ENCODE measurements around the gene TIMP2.
"Not testable (repeated sequence)": the region's sequence is repeated elsewhere in the genome, so short reads cannot be mapped to it uniquely, and the experiment has no call there.

Gene TIMP2

DNA sequence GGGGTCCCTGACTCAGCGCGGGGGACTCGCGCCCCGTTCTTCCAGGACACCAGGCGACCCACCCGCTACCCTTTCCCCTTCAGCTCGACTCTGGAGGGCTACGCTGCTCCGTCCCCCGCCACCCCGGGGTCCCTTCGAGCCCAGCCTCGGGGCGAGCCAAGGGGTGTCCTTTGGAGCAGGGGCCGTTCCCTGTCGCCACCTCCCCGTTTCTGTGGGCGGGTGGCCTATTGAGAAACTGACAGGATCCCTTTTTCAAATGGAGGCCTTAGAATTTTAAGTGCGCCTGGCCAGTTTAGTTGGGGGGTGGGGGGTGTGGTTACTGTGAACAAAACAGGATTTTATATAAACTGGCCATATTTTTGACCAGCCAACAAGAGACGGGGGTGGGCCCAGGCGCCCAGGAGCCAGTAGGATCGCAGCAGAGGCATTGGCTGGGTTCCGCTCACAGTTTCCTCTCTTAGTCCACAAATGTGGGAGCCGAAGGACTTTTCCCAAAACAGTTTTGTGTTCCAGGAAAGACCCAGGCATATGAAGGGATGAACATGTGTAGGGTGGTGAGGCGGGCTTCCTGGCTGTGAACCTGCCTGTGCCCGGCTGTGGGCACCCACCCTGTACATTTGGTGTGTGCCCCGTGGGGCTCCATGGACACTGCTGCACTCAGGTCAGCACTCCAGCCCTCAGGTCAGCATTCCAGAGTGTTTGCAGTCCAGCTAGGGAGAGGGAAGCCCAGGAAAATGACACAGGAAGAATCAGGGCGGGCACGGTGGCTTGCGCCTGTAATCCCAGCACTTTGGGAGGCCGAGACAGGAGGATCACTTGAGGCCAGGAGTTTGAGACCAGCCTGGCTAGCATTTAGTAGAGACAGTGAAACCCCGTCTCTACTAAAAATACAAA lies 722 bp upstream of the TIMP2 start:
- peak; percentile 73 for DNase-seq

DNA sequence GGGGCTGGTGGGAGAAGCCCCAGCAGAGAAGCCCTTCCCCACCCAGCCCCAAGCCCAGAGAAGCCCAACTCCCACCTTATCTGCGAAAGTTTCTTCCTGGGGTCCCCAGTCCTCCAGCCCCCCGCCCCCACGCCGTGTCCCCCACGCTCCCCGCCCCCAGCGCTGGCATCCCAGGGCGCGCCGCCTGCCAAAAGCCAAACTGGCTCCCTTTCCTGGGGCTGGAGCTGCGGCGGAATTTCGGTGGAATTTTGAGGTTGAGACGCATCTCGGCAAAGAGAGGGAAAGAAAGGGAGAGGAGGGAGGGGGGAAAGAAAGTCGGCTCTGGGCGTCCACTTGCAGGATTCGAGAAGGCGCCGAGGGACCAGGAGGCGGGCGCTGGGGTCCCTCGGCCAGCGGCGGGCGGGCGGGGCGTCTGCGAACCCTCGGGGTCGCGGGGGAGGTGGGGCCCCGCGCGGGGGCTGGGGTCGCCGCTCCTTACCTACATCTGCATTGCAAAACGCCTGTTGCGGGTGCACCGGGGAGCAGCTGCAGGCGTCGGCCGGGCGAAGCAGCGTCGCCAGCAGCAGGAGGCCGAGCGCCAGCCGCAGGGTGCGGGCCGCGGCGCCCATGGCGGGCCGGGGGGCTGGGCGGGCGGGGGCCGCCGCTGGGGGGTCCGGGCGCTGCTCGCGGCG lies 571 bp downstream of the TIMP2 start:
- DNase-seq, result peak; percentile 41

GRCh38 chr17:78923660-78924453 lies 1.3 kb downstream of the TIMP2 start:
- no peak for DNase-seq

- no peak for DNase-seq
These were observed 2.2 kb downstream of the TIMP2 start for GRCh38 chr17:78922816-78923498.

DNA sequence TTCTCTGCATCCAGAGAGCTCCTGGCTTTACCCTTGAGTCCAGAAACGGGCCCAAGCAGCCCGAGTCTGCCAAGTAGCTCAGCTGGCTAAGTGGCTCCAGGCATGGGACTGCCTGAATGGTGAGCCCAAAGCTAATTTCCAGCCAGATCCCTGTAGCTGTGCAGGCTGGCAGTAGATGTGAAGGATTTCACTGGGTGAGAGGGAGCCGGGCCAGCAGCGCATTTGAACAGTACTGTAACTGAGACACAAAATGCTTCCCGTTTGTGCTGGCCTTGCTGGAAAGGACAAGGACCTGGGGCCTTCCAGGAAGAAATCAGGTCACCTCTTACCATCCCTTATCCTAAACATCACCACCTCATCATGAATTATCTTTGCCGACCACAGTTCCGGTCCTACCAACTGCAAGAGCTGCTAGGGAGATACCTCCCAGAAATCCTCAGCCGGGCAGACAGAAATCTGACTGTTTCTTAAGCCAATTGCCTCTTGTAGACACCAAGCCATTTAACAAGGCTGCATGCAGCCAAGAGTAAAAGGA lies 3.7 kb downstream of the TIMP2 start:
- DNase-seq, result no peak

DNA sequence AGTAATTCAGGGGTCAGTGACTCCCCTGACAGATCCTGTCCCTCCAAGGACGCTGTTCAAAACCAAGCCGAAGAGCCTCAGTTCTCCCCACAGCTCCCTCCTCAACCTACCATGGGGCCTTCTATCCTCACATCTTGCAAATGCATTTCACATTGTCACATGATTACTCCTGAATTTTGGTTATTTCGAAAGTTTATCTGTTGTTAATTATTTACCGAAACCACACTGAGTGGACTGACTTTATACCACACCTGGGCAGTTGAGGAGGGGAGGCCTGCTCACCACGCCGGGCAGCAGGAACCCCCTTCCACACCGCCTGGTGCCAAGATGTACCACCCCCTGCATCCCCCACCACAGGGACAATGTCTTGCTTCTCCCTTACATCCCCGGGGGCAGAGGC lies 4.7 kb downstream of the TIMP2 start:
- DNase-seq, result no peak

GRCh38 chr17:78919861-78920450 lies 5.2 kb downstream of the TIMP2 start:
- DNase-seq, result no peak

GRCh38 chr17:78918979-78919378 lies 6.2 kb downstream of the TIMP2 start:
- DNase-seq, result no peak

DNA sequence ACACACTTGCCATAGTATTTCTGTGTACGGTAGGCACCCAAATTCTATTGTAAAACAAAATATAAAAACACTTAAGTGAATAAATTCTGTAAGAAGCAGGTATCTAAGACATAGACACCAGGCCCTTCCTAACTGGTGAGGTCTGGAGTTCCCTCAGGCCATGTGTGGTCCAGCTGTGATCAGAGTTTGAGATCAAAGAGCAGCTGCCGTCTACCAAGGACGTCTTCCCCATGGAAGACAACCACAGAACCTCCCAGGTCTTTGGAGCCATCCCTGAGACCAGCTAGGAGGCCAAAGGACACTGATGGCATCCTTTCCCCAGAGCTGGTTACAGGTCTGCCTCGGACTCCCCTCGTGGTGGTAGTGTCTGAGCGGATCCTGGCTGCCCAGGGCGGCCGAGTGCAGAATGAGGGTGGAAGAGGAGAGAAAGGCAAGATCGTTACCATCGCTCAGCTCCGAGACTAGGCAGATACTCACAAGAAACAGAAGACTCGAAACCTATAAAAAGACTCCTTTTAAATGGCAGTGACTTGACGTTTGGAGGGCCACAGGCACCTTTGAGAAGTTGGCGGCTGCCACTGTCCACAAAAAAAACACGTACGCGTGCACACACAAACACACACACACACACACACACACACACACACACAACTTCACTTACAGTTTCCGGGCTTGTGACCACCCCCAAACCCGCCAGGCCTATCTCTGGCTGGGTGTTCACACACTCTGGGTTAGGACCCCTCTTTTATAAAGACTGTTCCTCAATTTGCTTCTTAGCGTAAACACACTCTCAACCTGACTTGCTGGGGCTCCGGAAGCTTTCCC lies 7.5 kb downstream of the TIMP2 start:
- no peak for DNase-seq

GRCh38 chr17:78915872-78916632 lies 9.1 kb downstream of the TIMP2 start:
- DNase-seq, result peak; percentile 53

DNA sequence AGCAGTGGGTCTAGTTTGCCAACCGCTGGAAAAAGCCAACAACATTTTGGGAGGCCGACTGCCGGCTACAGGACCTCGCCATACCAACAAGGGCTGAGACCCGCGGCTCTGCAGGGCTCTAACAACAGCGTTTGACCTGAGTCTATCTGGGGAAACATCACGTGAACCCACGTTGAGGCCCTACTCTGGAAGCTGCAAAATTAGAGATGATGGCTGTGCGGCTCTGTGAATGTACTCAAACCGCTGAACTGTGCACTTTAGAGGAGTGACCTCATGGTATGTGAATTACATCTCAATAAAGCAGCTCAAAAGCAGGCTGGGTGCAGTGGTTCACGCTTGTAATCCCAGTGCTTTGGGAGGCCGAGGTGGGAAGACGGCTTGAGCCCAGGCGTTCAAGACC lies 12.1 kb downstream of the TIMP2 start:
- no peak for DNase-seq

DNA sequence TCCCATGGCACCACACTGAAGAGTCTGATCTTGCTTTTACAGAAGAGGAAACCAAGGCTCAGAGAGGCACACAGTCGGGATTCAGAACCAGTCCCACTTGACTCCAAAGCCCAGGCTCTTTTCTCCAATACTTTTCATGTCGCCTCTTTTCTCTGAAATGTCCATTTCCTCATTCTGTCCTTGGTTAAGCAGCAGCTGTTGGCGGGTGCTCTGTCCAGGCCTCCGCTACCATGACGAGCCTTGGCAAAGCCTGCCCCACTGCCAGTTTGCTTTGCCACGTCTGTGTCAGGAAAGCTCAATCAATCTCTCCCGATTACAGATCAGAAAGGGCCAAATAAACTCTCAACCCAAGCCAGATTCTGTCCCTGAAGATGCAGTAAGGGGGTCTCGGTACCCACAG lies 13.1 kb downstream of the TIMP2 start:
- DNase-seq, result no peak

GRCh38 chr17:78911543-78911942 lies 13.6 kb downstream of the TIMP2 start:
- DNase-seq, result not testable (repeated sequence)

DNA sequence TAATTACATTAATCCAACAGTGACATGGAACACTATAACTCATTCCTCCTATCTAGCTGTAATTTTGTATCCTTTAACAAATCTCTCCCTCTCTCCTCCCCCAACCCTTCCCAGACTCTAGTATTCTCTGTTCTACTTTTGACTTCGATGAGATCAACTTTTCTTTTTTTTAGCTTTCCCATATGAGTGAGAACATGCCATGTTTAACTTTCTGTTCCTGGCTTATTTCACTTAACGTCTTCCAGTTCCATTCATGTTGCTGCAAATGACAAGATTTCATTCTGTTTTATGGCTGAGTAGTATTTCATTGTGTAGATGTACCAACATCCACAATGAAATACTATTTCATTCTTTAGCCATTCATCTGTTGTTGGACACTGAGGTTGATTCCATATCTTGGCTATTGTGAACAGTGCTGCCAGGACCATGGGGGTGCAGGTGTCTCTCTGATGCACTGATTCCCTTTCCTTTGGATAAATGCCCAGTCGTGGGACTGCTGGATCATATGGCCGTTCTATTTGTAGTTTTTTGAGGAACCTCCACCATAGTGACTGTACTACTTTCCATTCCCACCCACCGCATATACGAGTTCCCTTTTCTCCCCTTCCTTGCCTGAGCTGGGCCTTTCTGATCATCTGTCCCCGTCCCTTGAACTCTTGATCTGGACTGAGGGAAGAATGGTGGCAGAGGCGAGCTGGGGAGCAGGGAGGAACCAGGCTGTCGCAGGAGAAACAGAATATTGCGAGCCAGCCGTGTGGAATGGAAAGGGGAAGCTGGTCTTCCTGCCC lies 14.5 kb downstream of the TIMP2 start:
- no peak for DNase-seq

DNA sequence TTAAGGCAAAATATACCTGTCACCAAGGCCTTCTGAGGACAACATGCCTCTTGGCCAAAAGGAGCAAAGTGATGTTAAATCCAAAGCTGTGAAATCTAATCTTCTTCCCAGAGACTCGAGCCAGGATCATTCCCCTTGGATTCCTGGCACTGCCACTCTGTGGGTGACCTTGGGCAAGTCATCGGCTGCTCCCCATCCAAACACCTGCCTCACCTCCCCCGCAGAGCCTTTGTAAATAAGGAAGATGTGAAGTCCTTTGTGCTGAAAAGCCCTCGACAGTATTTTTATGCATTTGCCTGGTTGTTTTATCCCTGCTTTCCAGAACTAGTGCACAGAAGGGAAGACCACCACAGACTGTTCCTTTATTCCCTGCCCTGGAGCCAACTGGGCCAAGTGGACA lies 16.8 kb downstream of the TIMP2 start:
- DNase-seq, result no peak

- DNase-seq, result no peak
These were observed 19.6 kb downstream of the TIMP2 start for GRCh38 chr17:78905541-78905940.

DNA sequence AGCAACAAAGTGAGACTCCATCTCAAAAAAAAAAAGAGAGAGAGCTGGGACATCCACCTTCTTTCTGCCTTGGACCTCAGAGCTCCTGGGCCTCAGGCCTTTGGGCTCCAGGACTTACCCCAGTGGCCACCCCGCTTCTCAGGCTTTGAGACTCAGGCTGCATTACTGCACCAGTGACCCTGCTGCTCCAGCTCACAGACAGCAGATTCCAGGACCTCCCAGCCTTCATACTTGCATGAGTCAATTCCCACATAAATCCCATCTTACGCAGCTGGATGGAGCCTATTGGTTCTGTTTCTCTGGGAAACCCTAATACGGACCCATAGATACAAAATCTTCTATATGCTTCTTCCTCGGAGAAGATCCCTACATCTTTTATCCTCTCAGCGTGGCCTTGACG lies 20.1 kb downstream of the TIMP2 start:
- DNase-seq, result peak; percentile 39

- no peak for DNase-seq
These were observed 20.8 kb downstream of the TIMP2 start for GRCh38 chr17:78904371-78904770.

- no peak for DNase-seq
These were observed 21.9 kb downstream of the TIMP2 start, which contains the start of gene CEP295NL for GRCh38 chr17:78903101-78903779. CEP295NL (minus strand) TSS chr17:78903201; CDS start chr17:78901828, 1,373 bp downstream.
